HFF-Myc (cell line): ENCODE results near the gene NEB.

Experiments used
- DNase-seq: peaks from one replicate; pipeline ENCODE4 v3.0.0-alpha.2; 2011; ENCODE audit warnings: low read depth; ENCODE audit errors: extremely low read depth
- H3K4me3 ChIP-seq: replicated peaks from 2 replicates; pipeline ENCODE4 v1.5.1; 2011; ENCODE audit warnings: low read depth, mild to moderate bottlenecking, control low read depth, low read length
- TF ChIP-seq, protein P1 (sequence below): IDR thresholded peaks from 2 replicates; pipeline ENCODE4 v1.5.1; 2012; ENCODE audit warnings: mild to moderate bottlenecking, low read depth, low read length, control low read depth; ENCODE audit errors: missing control alignments

Gene NEB

GRCh38 chr2:151476287-151476686 lies 258.0 kb downstream of the NEB start:
- no peak for DNase-seq
- TF ChIP-seq, protein P1, sequence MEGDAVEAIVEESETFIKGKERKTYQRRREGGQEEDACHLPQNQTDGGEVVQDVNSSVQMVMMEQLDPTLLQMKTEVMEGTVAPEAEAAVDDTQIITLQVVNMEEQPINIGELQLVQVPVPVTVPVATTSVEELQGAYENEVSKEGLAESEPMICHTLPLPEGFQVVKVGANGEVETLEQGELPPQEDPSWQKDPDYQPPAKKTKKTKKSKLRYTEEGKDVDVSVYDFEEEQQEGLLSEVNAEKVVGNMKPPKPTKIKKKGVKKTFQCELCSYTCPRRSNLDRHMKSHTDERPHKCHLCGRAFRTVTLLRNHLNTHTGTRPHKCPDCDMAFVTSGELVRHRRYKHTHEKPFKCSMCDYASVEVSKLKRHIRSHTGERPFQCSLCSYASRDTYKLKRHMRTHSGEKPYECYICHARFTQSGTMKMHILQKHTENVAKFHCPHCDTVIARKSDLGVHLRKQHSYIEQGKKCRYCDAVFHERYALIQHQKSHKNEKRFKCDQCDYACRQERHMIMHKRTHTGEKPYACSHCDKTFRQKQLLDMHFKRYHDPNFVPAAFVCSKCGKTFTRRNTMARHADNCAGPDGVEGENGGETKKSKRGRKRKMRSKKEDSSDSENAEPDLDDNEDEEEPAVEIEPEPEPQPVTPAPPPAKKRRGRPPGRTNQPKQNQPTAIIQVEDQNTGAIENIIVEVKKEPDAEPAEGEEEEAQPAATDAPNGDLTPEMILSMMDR: no peak
- no peak overlapping the region for H3K4me3 ChIP-seq

DNA sequence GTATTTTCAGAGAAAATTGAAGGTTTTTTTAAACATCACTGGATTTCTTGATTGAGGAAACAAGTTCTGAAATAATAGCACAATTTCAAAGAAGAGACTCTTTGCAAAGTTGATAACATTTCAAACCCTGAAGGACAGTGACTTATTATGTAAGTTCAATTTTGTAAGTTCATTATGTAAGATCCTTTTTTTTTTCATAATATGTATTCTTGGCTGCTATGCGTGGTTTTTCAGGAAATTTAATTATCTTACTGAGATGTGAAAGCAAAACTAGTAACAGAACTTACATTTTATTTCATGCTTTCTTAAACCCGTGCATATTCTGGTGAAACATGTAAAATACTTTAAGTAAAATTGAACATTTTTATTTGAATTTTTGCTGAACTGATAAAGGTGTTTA lies 259.2 kb downstream of the NEB start:
- TF ChIP-seq, protein P1: no peak
- no peak for DNase-seq
- no peak overlapping the region for H3K4me3 ChIP-seq

DNA sequence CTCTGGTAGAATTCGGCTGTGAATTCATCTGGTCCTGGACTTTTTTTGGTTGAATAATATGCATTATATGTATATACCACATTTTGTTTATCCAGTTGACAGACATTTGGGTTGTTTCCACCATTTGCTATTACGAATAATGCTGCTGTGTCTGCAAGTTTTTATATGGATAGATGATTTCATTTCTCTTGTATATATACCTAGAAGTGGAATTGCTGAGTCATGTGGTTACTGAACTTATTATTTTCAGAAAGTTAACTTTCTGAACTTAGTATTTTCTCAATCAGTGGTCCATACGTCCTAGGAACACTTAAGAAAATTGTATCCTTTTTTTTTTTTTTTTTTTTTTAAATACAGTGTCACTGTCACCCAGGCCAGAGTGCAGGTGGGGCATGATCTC lies 261.3 kb downstream of the NEB start:
- no peak for DNase-seq
- TF ChIP-seq, protein P1: no peak
- H3K4me3 ChIP-seq: no peak overlapping the region

GRCh38 chr2:151470556-151470955 lies 263.7 kb downstream of the NEB start:
- TF ChIP-seq, protein P1: no peak
- H3K4me3 ChIP-seq: no peak overlapping the region
- DNase-seq: no peak

DNA sequence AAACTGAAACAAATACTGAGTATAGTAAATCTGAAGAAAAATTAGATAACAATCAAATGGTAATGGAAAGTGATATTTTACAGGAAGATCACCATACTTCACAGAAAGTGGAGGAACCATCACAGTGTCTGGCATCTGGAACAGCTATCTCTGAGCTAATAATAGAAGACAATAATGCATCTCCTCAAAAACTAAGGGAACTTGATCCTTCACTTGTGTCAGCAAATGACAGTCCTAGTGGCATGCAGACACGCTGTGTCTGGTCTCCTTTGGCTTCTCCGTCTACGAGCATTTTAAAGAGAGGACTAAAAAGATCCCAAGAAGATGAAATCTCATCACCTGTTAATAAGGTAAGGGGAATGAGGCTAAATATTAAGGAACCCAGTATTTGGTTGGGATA lies 268.5 kb downstream of the NEB start:
- TF ChIP-seq, protein P1: no peak
- DNase-seq: no peak
- H3K4me3 ChIP-seq: no peak overlapping the region

DNA sequence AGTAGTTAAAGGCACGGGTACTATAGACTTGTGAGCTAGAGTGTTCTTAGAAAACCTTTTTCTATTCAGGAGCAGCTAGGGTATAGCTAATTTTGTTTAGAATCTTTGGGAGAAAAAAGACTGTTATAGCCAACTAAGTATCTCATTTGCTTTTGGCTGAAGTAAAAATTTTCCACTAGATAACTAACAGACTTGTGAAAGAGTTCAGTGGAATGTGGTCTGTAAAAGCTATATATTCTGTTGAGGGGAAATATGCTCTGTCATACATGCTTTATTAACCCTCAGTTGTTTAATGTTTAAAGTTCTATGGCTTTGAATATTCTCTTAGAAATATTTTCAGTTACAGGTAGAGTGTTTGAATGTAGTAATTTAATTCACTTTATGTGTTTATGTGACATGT lies 274.9 kb downstream of the NEB start:
- TF ChIP-seq, protein P1: no peak
- DNase-seq: no peak
- H3K4me3 ChIP-seq: no peak overlapping the region

DNA sequence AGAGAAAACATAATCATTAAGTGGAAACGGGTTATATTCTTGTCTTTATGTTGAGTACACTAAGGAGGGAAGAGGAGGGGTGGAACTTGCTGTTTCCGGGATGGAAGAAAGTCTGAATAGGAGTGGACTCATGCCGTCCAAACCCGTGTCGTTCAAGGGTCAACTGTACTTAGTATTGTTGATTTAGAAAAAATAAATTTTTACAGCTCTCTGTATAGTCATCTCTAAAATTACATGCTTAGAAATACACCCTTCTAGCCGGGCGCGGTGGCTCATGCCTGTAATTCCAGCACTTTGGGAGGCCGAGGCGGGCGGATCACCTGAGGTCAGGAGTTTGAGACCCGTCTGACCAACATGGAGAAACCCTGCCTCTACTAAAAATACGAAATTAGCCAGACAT lies 295.1 kb downstream of the NEB start:
- TF ChIP-seq, protein P1: no peak
- DNase-seq: no peak
- no peak overlapping the region for H3K4me3 ChIP-seq
